Heart left ventricle (tissue), 13 donors: ENCODE results near the gene CFAP251.

Experiments used
- POLR2A ChIP-seq, 2 donors: fragments of 450-650 bp; IDR thresholded peaks; one replicate each; pipeline ENCODE4 v1.6.1; 2017; ENCODE audit warnings: antibody characterized with exemption in 2 of 2, mild to moderate bottlenecking in 2 of 2, moderate library complexity in 2 of 2
- TF ChIP-seq, protein P1 (sequence below), 12 donors: fragments of 200-600 bp; sonication (generic) in 4 of 12; IDR thresholded peaks; one replicate each; pipeline versions ENCODE4 v1.5.0 to v1.8.0; 2018 to 2022; ENCODE audit warnings: antibody characterized with exemption in 12 of 12, mild to moderate bottlenecking in 5 of 12
- donor health status: ischemic (EF 13 %, LVEDD 7.1; RV severe dilation, severe dysfunction).
- donor health status: DM: no; HTN: yes; CAD: no.
- donor health status: DM: no; HTN: no; CAD: no.
- donor health status: ischemic (EF 25% LVEDD 6.9; RV normal size, moderate dysfunction).
- donor health status: ischemic (EF 25% LVEDD 5.7; RV mildly dilated, moderate dysfunction).
- donor health status: ischemic (EF 35%, LVEDD 5.7; RV mildly dilated, moderate dysfunction).
- donor health status: nonischemic (EF 11% LVEDD 7.7; RV severe dilation, severe dysfunction).
- donor health status: DM: yes; HTN: yes; CAD: no.
- donor health status: PGD.
- donor health status: ischemic (EF 29% LVEDD 5.4; RV normal size, mild dysfunction).
- donor health status: nonischemic (EF 23%, LVEDD 6.1; RV moderate dilation, normal function).

DNA sequence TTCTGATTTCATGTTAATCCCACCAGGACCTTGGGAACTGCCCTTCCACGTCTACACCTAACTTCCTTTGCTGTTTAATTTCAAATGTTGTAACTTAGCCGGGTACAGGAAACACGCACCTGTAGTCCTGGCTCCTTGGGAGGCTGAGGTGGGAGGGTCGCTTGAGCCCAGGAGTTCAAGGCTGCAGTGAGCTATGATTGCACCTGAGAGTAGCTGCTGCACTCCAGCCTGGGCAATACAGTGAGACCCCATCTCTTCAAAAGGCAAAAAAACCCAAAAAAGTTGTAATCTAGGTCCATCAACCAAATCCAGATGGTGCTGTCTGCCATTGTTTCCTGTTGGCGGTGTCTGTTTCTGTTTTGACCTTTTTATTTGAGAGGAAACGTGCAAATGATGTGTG is 117.8 kb downstream of the CFAP251 start:
- TF ChIP-seq POLR2A (IDR thresholded peaks at IDR 0.05): no peak
- TF ChIP-seq, protein P1, sequence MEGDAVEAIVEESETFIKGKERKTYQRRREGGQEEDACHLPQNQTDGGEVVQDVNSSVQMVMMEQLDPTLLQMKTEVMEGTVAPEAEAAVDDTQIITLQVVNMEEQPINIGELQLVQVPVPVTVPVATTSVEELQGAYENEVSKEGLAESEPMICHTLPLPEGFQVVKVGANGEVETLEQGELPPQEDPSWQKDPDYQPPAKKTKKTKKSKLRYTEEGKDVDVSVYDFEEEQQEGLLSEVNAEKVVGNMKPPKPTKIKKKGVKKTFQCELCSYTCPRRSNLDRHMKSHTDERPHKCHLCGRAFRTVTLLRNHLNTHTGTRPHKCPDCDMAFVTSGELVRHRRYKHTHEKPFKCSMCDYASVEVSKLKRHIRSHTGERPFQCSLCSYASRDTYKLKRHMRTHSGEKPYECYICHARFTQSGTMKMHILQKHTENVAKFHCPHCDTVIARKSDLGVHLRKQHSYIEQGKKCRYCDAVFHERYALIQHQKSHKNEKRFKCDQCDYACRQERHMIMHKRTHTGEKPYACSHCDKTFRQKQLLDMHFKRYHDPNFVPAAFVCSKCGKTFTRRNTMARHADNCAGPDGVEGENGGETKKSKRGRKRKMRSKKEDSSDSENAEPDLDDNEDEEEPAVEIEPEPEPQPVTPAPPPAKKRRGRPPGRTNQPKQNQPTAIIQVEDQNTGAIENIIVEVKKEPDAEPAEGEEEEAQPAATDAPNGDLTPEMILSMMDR (IDR thresholded peaks at IDR 0.05): no peak
